ENCODE results near the gene SLC44A3.

DNA sequence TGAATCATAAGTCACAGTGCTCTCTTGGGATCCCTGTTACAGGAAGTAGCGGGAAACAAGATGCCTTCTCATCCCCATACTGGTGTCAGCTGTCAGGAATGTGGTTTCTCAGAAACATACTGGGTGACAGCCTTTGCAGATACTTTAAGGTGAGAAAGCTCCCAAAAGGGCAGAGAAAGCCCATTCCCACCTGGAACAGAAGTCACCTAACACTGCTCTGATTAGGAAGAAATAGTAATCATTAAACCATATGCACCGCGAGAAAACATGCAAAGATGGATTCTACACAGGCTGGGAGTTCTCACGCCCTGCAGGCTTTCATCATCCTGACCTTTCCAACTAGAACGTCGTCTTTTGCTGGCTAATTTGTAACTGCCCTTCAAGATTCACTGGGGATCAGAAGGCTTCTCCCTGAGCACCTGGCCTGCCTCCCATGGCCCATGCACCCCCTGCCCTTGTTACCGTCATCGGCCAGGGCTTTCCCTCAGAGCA, 46.2 kb upstream of the SLC44A3 start:
- TF ChIP-seq, protein P1, sequence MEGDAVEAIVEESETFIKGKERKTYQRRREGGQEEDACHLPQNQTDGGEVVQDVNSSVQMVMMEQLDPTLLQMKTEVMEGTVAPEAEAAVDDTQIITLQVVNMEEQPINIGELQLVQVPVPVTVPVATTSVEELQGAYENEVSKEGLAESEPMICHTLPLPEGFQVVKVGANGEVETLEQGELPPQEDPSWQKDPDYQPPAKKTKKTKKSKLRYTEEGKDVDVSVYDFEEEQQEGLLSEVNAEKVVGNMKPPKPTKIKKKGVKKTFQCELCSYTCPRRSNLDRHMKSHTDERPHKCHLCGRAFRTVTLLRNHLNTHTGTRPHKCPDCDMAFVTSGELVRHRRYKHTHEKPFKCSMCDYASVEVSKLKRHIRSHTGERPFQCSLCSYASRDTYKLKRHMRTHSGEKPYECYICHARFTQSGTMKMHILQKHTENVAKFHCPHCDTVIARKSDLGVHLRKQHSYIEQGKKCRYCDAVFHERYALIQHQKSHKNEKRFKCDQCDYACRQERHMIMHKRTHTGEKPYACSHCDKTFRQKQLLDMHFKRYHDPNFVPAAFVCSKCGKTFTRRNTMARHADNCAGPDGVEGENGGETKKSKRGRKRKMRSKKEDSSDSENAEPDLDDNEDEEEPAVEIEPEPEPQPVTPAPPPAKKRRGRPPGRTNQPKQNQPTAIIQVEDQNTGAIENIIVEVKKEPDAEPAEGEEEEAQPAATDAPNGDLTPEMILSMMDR (IDR thresholded peaks at IDR 0.05; ENCODE audit: low read length), result no peak
- TF ChIP-seq EZH2phosphoT487 (IDR thresholded peaks at IDR 0.05; ENCODE audit: low read length), result no peak
